Left hindlimb (tissue), 1 donor: ENCODE data around the gene ZNF444.
"Not testable (repeated sequence)": the region's sequence is repeated elsewhere in the genome, so short reads cannot be mapped to it uniquely, and the experiment has no call there.

Experiments
- DNase-seq: peaks from one replicate; pipeline ENCODE4 v3.0.0-alpha.2; 2018

The ZNF444 gene

DNA sequence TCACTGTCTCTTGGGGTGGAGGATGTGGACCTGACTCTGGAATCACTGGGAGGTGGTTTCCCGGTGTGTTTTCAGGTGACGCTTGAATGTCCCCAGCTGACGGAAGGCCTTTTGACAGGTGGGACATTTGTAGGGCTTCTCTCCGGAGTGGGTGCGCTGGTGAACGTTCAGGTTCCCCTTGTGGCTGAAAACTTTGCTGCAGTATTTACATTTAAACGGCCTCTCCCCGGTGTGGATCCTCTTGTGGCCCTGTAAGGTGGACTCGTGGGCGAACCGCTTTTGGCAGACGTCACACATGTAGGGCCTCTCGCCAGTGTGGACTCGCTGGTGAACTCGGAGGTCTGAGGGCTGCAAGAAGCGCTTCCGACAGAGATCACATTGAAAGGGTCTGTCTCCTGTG is 48.7 kb downstream of the ZNF444 start:
- no peak for DNase-seq

DNA sequence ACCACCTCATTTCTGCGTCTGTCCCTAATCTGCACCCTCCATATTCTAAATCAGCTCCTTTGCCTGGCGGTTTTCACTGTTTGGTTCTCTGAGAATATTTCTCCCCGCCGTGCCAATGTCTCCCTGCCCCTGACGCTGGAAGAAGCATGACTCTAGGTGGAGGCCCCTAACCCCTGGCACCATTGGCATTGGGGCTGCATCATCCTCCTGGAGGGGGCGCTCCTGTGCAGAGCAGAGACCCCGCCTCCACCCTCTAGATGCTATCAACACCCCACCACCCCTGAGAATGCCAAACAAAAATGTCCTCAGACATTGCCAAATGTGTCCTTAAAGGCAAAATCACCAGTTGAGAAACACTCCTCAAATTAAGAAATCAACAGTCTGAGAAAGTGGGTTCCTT is 50.0 kb downstream of the ZNF444 start:
- no peak for DNase-seq

DNA sequence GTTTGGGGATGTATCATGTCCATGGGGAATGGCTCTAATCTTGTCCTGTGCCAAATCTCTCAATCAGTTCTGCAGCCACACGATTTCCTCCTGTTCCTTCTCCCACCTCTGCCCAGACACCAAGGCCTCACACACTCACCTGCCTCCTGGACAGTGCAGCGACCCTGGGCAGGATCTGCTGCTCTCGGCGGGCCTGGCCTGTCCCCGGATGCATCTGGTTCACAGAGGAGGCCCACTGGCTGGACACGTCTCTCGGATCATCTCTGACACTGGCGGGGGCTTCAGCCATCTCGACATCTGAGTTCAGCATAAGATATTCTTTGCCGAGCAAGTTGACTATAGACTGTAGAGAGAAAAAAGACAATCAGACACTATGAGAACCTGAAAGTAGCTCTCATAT is 50.6 kb downstream of the ZNF444 start:
- no peak for DNase-seq

DNA sequence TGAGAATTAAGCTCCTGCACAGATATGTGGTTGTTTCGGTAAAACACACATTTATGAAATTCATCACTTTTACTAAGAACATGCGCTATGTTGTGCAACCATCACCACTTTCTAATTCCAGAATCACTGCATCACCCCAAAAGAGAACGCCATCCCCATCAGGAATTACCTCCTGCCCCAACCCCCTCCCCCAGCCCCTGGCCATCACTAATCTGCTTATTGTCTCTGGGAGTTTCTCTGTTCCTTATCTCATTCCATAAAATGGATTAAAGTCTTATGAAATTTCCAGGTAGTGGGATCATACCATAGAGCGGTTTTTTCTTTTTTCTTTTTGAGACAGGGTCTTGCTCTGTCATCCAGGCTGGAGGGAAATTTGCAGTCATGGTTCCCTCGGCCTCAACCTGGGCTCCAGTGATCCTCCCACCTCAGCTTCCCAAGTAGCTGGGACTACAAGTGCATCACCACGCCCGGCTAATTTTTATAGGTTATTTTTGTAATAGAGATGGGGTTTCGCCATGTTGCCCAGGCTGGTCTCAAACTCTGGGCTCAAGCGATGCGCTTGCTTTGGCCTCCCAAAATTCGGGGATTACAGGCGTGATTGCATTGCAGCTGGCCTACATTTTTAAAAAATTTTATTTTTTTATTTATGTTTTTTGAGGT is 53.0 kb downstream of the ZNF444 start:
- no peak for DNase-seq

DNA sequence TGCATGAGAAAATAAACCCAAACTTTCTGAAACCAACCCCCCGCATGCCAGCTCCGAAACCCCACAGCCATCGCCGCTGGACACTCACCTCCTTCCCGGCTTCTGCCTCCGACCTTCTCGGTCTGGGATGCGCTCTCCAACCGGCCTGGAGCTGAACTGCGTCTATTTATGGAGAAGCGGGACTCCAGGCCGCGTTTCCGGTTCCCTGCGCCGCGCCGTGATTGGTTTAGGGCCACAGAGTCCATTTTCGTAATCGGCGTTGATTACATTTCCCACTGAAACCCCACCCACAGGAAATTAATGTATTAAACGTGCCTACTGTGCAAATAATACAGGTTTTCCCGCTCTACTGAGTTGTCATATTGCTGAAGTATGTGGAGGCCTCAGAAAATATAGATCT is 56.6 kb downstream of the ZNF444 start, which contains the start of gene ZSCAN5B:
ZSCAN5B (minus strand) TSS at position 138 of the 400 bp plus-strand sequence. CDS start 4,731 bp downstream, outside the sequence.
- not testable (repeated sequence) for DNase-seq

DNA sequence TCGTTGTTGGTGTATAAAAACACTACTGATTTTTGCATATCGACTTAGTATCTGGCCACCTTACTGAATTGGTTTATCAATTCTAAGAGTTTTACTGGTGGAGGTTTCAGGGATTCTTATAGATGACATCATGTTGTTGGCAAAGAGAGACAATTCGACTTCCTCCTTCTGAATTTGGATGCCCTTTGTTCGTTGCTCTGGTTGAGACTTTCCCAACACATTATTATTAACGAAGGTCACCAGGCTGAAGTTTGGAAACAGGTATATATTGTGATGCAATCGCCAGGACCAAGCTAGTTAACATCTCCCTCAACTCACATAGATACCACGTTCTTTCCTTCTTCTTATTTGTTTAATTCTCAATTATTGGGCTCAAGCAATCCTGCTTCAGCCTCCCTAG is 58.6 kb downstream of the ZNF444 start:
- DNase-seq: no peak

DNA sequence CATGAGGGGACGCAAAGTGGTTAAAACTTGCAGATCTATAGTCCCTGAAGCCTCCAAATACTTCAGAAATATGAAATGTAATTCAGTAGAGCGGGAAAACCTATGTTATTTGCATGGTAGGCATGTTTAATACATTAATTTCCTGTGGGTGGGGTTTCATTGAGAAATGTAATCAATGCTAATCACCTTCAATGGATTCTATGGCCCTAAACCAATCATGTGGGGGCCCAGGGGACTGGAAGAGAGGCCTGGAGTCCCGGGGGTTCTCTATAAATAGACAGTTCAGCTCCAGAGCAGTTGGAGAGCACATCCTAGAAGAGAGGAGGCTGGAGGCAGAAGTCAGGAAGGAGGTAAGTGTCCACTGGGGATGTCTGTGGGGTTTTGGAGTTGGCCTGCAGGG is 60.9 kb downstream of the ZNF444 start, which contains the start of gene ZSCAN5C:
ZSCAN5C (plus strand) TSS at position 301 of the 400 bp plus-strand sequence. CDS start 3,641 bp downstream, outside the sequence.
- DNase-seq: no peak

DNA sequence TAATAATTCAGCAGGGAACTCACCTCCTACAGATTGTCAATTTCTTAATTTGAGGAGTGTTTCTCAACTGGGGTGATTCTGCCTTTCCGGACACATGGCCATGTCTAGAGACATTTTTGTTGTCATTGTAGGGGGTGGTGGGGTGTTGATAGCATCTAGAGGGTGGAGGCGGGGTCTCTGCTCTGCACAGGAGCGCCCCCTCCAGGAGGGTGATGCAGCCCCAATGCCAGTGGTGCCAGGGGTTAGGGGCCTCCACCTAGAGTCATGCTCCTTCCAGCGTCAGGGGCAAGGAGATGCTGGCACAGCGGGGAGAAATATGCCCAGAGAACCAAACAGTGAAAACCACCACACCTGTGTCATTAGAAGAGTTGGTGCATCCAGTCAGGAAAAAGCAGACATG is 66.5 kb downstream of the ZNF444 start:
- not testable (repeated sequence) for DNase-seq

DNA sequence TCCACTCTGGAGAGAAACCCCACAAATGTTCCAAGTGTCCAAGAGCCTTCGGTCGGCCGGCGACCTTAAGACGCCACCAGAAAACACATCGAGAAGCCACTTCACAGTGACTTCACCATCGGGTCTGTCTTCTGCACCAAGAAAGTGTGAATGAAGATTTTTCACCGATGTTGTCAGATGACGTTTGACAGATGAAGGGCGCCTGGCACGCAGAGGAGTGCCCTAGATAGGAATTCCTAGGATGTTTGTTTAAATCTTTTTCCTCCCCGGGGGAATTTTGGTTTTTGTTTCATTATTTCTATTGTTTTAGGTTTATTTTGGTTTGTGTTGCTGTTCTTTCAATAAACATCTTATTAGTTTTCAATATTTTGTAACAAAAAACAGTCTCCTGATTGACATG is 68.0 kb downstream of the ZNF444 start:
- no peak for DNase-seq

DNA sequence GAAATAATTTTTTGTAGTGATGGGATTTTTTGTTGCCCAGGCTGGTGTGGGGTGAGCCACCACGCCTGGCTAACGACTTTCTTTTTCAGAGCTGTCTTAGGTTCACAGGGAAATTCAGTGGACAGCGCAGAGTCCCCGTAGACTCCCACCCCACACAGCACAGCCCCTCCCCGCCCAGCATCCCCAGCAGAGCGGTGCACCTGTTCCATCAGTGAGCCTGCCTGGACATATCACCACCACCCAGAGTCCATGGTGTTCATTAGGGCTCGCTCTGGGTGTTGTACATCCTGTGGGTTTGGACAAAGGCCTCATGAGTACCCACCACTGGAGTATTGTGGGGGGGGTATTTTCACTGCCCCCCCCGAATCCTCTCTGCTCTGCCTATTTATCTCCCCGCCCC is 68.9 kb downstream of the ZNF444 start:
- not testable (repeated sequence) for DNase-seq
